Smooth muscle cell (in vitro differentiated cells): Measurements from ENCODE around the gene P4HTM. TPM values are rescaled to one million over a fixed set of nuclear protein-coding genes. Genes with fewer than 3 reads are reported as not detected.

ENCODE experiments used
- DNase-seq: peaks from one replicate; lab custom pipeline; 2025; ENCODE audit not compliant: unreplicated experiment; lab: John Stamatoyannopoulos, UW
- H2AFZ ChIP-seq: fragments of 200-600 bp; sonication (generic); 2 replicates; pipeline ENCODE4 v1.6.0; 2016; ENCODE audit warnings: antibody characterized with exemption, low read depth, mild to moderate bottlenecking
- H3F3A ChIP-seq: fragments of 200-600 bp; sonication (generic); 2 replicates; pipeline ENCODE4 v1.6.0; 2017; ENCODE audit warnings: antibody characterized with exemption, low read depth
- H3K27ac ChIP-seq: fragments of 200-600 bp; sonication (generic); 2 replicates; pipeline ENCODE4 v1.5.1; 2016; ENCODE audit warnings: low read depth, mild to moderate bottlenecking
- H3K27me3 ChIP-seq: fragments of 200-600 bp; sonication (generic); 2 replicates; pipeline ENCODE4 v1.6.1; 2016; ENCODE audit warnings: low read depth, mild to moderate bottlenecking
- H3K36me3 ChIP-seq: fragments of 200-600 bp; sonication (generic); 2 replicates; pipeline ENCODE4 v1.5.1; 2016; ENCODE audit warnings: low read depth
- H3K4me1 ChIP-seq: fragments of 200-600 bp; sonication (generic); 2 replicates; pipeline ENCODE4 v1.5.1; 2016; ENCODE audit warnings: low read depth
- H3K4me2 ChIP-seq: fragments of 200-600 bp; sonication (generic); 2 replicates; pipeline ENCODE4 v1.6.0; 2016; ENCODE audit warnings: mild to moderate bottlenecking
- H3K4me3 ChIP-seq: fragments of 200-600 bp; sonication (generic); 2 replicates; pipeline ENCODE4 v1.5.1; 2016; ENCODE audit warnings: mild to moderate bottlenecking
- H3K79me2 ChIP-seq: fragments of 200-600 bp; sonication (generic); 2 replicates; pipeline ENCODE4 v1.6.0; 2016; ENCODE audit warnings: low read depth, mild to moderate bottlenecking
- H3K9ac ChIP-seq: fragments of 200-600 bp; sonication (generic); 2 replicates; pipeline ENCODE4 v1.6.0; 2016; ENCODE audit warnings: low read depth
- H3K9me3 ChIP-seq: fragments of 200-600 bp; sonication (generic); replicated peaks from 2 replicates; pipeline ENCODE4 v1.5.1; 2016; ENCODE audit warnings: low read depth
- H4K20me1 ChIP-seq: fragments of 200-600 bp; sonication (generic); 2 replicates; pipeline ENCODE4 v1.6.0; 2016; ENCODE audit warnings: low read depth
- CTCF ChIP-seq: fragments of 200-600 bp; sonication (generic); IDR thresholded peaks from 2 replicates; pipeline ENCODE4 v1.5.1; 2017; ENCODE audit warnings: borderline replicate concordance, mild to moderate bottlenecking, antibody characterized with exemption; ENCODE audit not compliant: insufficient read depth, poor library complexity, severe bottlenecking
- WGBS: methylation state at CpG from one replicate; pipeline ENCODE4 v1.1.7; 2016; ENCODE audit warnings: low lambda C conversion rate; 5-methylcytosine and 5-hydroxymethylcytosine counted together
- polyA plus RNA-seq: library from polyadenylated mRNA; unstranded; fragments of >200 nt; fragmentation: Nextera tagmentation; extraction: Ambion mirVana; gene quantifications from 2 replicates; pipeline ENCODE4 v1.2.1, GENCODE V29; 2016
- total RNA-seq: library from RNA; depleted of rRNA; stranded (reverse); fragments of >200 nt; gene quantifications from 2 replicates; pipeline ENCODE4 v1.2.3, GENCODE V29; 2014

P4HTM gene
- total and polyA plus RNA-seq, 2 experiments from 2014 or later = 22.7 to 29.9 TPM

- TF ChIP-seq CTCF = no peak
- Histone ChIP-seq H3K4me2 (no peak overlapping the region), H3F3A (peaks cover 30% of the 10 kb centered on the region), H3K4me3 (no peak overlapping the region), H4K20me1 (peaks cover 6% of the 10 kb centered on the region), H3K36me3 (no peaks in the 10 kb centered on the region), H2AFZ (no peak overlapping the region), H3K4me1 (peaks cover 19% of the 10 kb centered on the region), H3K9ac (no peak overlapping the region), H3K27me3 (no peaks in the 10 kb centered on the region), H3K79me2 (peaks cover 47% of the 10 kb centered on the region), H3K27ac (no peak overlapping the region), H3K9me3 (no peaks in the 10 kb centered on the region)
- 93% methylated on average over 13 of the region's 13 CpGs for WGBS
- DNase-seq = no peak
These were observed 35.2 kb downstream of the P4HTM start for GRCh38 chr3:49025005-49025792.

GRCh38 chr3:49025793-49026520 is 35.9 kb downstream of the P4HTM start:
- 95% methylated on average over 8 of the region's 8 CpGs for WGBS
- no peak overlapping the region for H3K27ac ChIP-seq
- no peaks in the 10 kb centered on the region for H3K27me3 ChIP-seq
- peaks cover 19% of the 10 kb centered on the region for H3K4me1 ChIP-seq
- H3K4me2 ChIP-seq = no peak overlapping the region
- H3K9ac ChIP-seq = no peak overlapping the region
- no peak for TF ChIP-seq CTCF
- H4K20me1 ChIP-seq = peaks cover 6% of the 10 kb centered on the region
- peaks cover 33% of the 10 kb centered on the region for H3F3A ChIP-seq
- peaks cover 40% of the 10 kb centered on the region for H3K79me2 ChIP-seq
- no peak overlapping the region for H3K4me3 ChIP-seq
- H3K36me3 ChIP-seq = no peaks in the 10 kb centered on the region
- H2AFZ ChIP-seq = no peak overlapping the region
- H3K9me3 ChIP-seq = no peaks in the 10 kb centered on the region
- no peak for DNase-seq

- WGBS = 98% methylated on average over 3 of the region's 3 CpGs
- no peaks in the 10 kb centered on the region for H3K36me3 ChIP-seq
- H3K79me2 ChIP-seq = peaks cover 39% of the 10 kb centered on the region
These were observed 36.5 kb downstream of the P4HTM start for GRCh38 chr3:49026536-49026935.

More at GRCh38 chr3:49026536-49026935, 36.5 kb downstream of the P4HTM start:
- H2AFZ ChIP-seq = no peak overlapping the region
- peak overlapping the region; percentile 91 for H3K27ac ChIP-seq
- H3F3A ChIP-seq = peaks cover 38% of the 10 kb centered on the region
- TF ChIP-seq CTCF = no peak
- H3K4me2 ChIP-seq = no peak overlapping the region
- peaks cover 6% of the 10 kb centered on the region for H4K20me1 ChIP-seq
- no peak for DNase-seq
- no peak overlapping the region for H3K9ac ChIP-seq
- H3K27me3 ChIP-seq = no peaks in the 10 kb centered on the region
- no peak overlapping the region for H3K4me3 ChIP-seq
- H3K9me3 ChIP-seq = no peaks in the 10 kb centered on the region
- H3K4me1 ChIP-seq = peaks cover 19% of the 10 kb centered on the region
